H9 (cell line): ENCODE data around the gene FTO. TPM values are rescaled to one million over a fixed set of nuclear protein-coding genes. Genes with fewer than 3 reads are reported as not detected.
"Not testable (repeated sequence)": the region's sequence is repeated elsewhere in the genome, so short reads cannot be mapped to it uniquely, and the experiment has no call there.

Source experiments
- DNase-seq: peaks from one replicate; pipeline ENCODE4 v3.0.0-alpha.2; 2017
- H2AFZ ChIP-seq: one replicate; pipeline ENCODE4 v1.6.1; 2013; ENCODE audit warnings: mild to moderate bottlenecking, low read length, control low read depth, moderate library complexity
- H2AK5ac ChIP-seq: 2 replicates; pipeline ENCODE4 v1.6.1; 2013; ENCODE audit warnings: low read length, control low read depth, mixed read lengths; ENCODE audit not compliant: insufficient read length
- H2BK120ac ChIP-seq: one replicate; pipeline ENCODE4 v1.6.1; 2013; ENCODE audit warnings: low read depth, mild to moderate bottlenecking, low read length, control low read depth, inconsistent platforms; ENCODE audit not compliant: poor library complexity, severe bottlenecking
- H2BK12ac ChIP-seq: 2 replicates; pipeline ENCODE4 v1.6.1; 2013; ENCODE audit warnings: low read length, control low read depth, mixed read lengths, low read depth; ENCODE audit not compliant: insufficient read length
- H2BK15ac ChIP-seq: 2 replicates; pipeline ENCODE4 v1.6.1; 2013; ENCODE audit warnings: low read depth, low read length, control low read depth
- H2BK20ac ChIP-seq: one replicate; pipeline ENCODE4 v1.6.1; 2013; ENCODE audit warnings: low read depth, mild to moderate bottlenecking, low read length, control low read depth, inconsistent platforms; ENCODE audit not compliant: poor library complexity, severe bottlenecking
- H2BK5ac ChIP-seq: 2 replicates; pipeline ENCODE4 v1.6.1; 2013; ENCODE audit warnings: low read length, control low read depth, mixed read lengths; ENCODE audit not compliant: insufficient read length
- H3K14ac ChIP-seq: 2 replicates; pipeline ENCODE4 v1.6.1; 2013; ENCODE audit warnings: low read length, control low read depth; ENCODE audit not compliant: insufficient read depth
- H3K18ac ChIP-seq: 2 replicates; pipeline ENCODE4 v1.6.1; 2013; ENCODE audit warnings: low read depth, mild to moderate bottlenecking, mixed read lengths, low read length, control low read depth; ENCODE audit not compliant: insufficient read length
- H3K23ac ChIP-seq: 2 replicates; pipeline ENCODE4 v1.6.1; 2013; ENCODE audit warnings: low read length, control low read depth, mixed read lengths, low read depth; ENCODE audit not compliant: insufficient read length
- H3K23me2 ChIP-seq: 2 replicates; pipeline ENCODE4 v1.6.1; 2013; ENCODE audit warnings: low read depth, mild to moderate bottlenecking, mixed read lengths, low read length, control low read depth; ENCODE audit not compliant: insufficient read length, poor library complexity, severe bottlenecking
- H3K27ac ChIP-seq: 2 replicates; pipeline ENCODE4 v1.5.1; 2013; ENCODE audit warnings: low read length, control low read depth, mixed read lengths, low read depth; ENCODE audit not compliant: insufficient read length
- H3K27me3 ChIP-seq: 2 replicates; pipeline ENCODE4 v1.6.1; 2013; ENCODE audit warnings: low read length, control low read depth, inconsistent platforms; ENCODE audit not compliant: insufficient read depth
- H3K4ac ChIP-seq: 2 replicates; pipeline ENCODE4 v1.6.1; 2013; ENCODE audit warnings: low read depth, mild to moderate bottlenecking, control low read depth, inconsistent platforms, low read length, moderate library complexity
- H3K4me1 ChIP-seq: 2 replicates; pipeline ENCODE4 v1.6.1; 2013; ENCODE audit warnings: low read length, control low read depth, inconsistent platforms; ENCODE audit not compliant: insufficient read depth
- H3K4me2 ChIP-seq: 2 replicates; pipeline ENCODE4 v1.6.1; 2013; ENCODE audit warnings: low read length, control low read depth, mixed read lengths; ENCODE audit not compliant: insufficient read length, insufficient read depth
- H3K56ac ChIP-seq: 2 replicates; pipeline ENCODE4 v1.6.1; 2013; ENCODE audit warnings: low read depth, mild to moderate bottlenecking, mixed read lengths, low read length, control low read depth; ENCODE audit not compliant: insufficient read length
- H3K79me1 ChIP-seq: 2 replicates; pipeline ENCODE4 v1.6.1; 2013; ENCODE audit warnings: low read depth, mild to moderate bottlenecking, moderate library complexity, low read length, control low read depth, inconsistent platforms; ENCODE audit not compliant: insufficient read depth, poor library complexity, severe bottlenecking
- H3K79me2 ChIP-seq: 2 replicates; pipeline ENCODE4 v1.6.1; 2013; ENCODE audit warnings: low read length, control low read depth, inconsistent platforms; ENCODE audit not compliant: insufficient read depth
- H3K9ac ChIP-seq: 2 replicates; pipeline ENCODE4 v1.6.1; 2013; ENCODE audit warnings: low read length, control low read depth, mixed read lengths; ENCODE audit not compliant: insufficient read length; ENCODE audit errors: extremely low read depth
- H3K9me3 ChIP-seq: one replicate; pipeline ENCODE4 v1.6.1; 2013; ENCODE audit warnings: low read depth, low read length, inconsistent platforms; ENCODE audit not compliant: control insufficient read depth
- H3T11ph ChIP-seq: one replicate; pipeline ENCODE4 v1.6.1; 2013; ENCODE audit warnings: mild to moderate bottlenecking, low read length, control low read depth, inconsistent platforms
- H4K20me1 ChIP-seq: one replicate; pipeline ENCODE4 v1.6.1; 2013; ENCODE audit not compliant: control insufficient read depth, insufficient read length, insufficient read depth
- H4K5ac ChIP-seq: 2 replicates; pipeline ENCODE4 v1.6.1; 2013; ENCODE audit warnings: low read depth, mild to moderate bottlenecking, mixed read lengths, low read length, control low read depth; ENCODE audit not compliant: insufficient read length
- H4K8ac ChIP-seq: replicated peaks from 2 replicates; pipeline ENCODE4 v1.6.1; 2013; ENCODE audit warnings: low read length, control low read depth, mixed read lengths, low read depth; ENCODE audit not compliant: insufficient read length
- H4K91ac ChIP-seq: 2 replicates; pipeline ENCODE4 v1.6.1; 2013; ENCODE audit warnings: low read depth, mild to moderate bottlenecking, moderate library complexity, mixed read lengths, low read length, control low read depth; ENCODE audit not compliant: insufficient read length
- H3K27ac Mint-ChIP-seq, 3 experiments: 2 replicates in 2 of 3; 3 replicates in 1 of 3; pipeline ENCODE4 v1.8.0; 2020 to 2021; ENCODE audit warnings: mixed read lengths in 3 of 3, mild to moderate bottlenecking in 1 of 3, moderate library complexity in 1 of 3
- H3K27me3 Mint-ChIP-seq: 2 replicates; pipeline ENCODE4 v1.8.0; 2021; ENCODE audit warnings: low read depth, mild to moderate bottlenecking, moderate library complexity, mixed read lengths
- H3K36me3 Mint-ChIP-seq, 3 experiments: 2 replicates in 2 of 3; 3 replicates in 1 of 3; pipeline ENCODE4 v1.8.0; 2020 to 2021; ENCODE audit warnings: low read depth in 3 of 3, mixed read lengths in 3 of 3; ENCODE audit not compliant: insufficient read depth in 1 of 3
- H3K4me1 Mint-ChIP-seq, 2 experiments: 2 replicates each; pipeline ENCODE4 v1.8.0; 2020; ENCODE audit warnings: mixed read lengths in 2 of 2
- H3K4me3 Mint-ChIP-seq, 2 experiments: 2 replicates in 1 of 2; 3 replicates in 1 of 2; pipeline ENCODE4 v1.8.0; 2020 to 2021; ENCODE audit warnings: mild to moderate bottlenecking in 2 of 2, mixed read lengths in 2 of 2, moderate library complexity in 1 of 2
- H3K9me3 Mint-ChIP-seq, 2 experiments: 2 replicates in 1 of 2; 3 replicates in 1 of 2; pipeline ENCODE4 v1.8.0; 2020; ENCODE audit warnings: mild to moderate bottlenecking in 2 of 2, mixed read lengths in 2 of 2, moderate library complexity in 1 of 2
- WGBS: extraction: QIAGEN DNeasy Blood & Tissue Kit; methylation state at CpG from one replicate; pipeline ENCODE4 v1.1.7; 2013; ENCODE audit warnings: missing lambda C conversion rate, low lambda C conversion rate, mixed read lengths; ENCODE audit not compliant: insufficient read length; ENCODE audit errors: extremely low coverage; 5-methylcytosine and 5-hydroxymethylcytosine counted together
- total RNA-seq: library from RNA; stranded (reverse); gene quantifications from 2 replicates; pipeline ENCODE4 v1.2.1, GENCODE V29; 2021
- TF ChIP-seq, protein P1 (sequence below): fragments of 200-600 bp; sonication (generic); conservative IDR thresholded peaks from 3 replicates; pipeline ENCODE4 v1.8.0; 2021; ENCODE audit warnings: antibody characterized with exemption, mild to moderate bottlenecking

Gene FTO
- total RNA-seq, 1 experiment from 2014 or later = 67.9 TPM

DNA sequence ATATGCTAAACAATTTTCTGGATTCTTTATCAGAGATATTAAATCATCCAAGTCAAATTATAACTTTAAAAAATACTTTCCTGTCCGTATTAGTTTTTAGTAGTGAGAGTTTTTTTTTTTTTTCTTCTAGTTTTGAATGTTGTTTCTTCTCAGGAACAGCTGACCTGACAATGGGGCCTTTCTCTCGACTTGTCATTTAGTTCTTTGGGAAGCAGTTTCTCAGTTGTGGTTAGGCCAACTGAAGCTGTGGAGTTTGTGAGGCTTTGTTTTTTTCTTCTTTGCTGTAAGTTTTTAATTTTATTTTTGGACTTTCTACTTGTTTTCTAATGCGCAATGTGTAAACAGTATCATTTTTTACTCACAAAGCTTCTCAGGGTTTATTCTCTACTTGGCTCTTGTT is 140.8 kb downstream of the FTO start:
- Histone ChIP-seq H3K23me2 (no peaks in the 10 kb centered on the region), H2AK5ac (no peak overlapping the region), H3K9me3 (no peaks in the 10 kb centered on the region), H4K5ac (no peak overlapping the region), H3K14ac (no peak overlapping the region), H3K56ac (no peak overlapping the region), H2BK20ac (no peak overlapping the region), H3T11ph (no peak overlapping the region), H2BK15ac (no peak overlapping the region), H3K79me1 (no peaks in the 10 kb centered on the region), H3K23ac (no peak overlapping the region), H4K20me1 (no peaks in the 10 kb centered on the region), H3K79me2 (no peaks in the 10 kb centered on the region), H3K9ac (no peak overlapping the region), H2AFZ (no peak overlapping the region), H2BK5ac (no peak overlapping the region), H3K27me3 (no peaks in the 10 kb centered on the region), H3K18ac (no peak overlapping the region), H3K4me1 (no peaks in the 10 kb centered on the region; the same call in 1 of the 2 replicates), H3K4ac (no peak overlapping the region), H2BK120ac (no peak overlapping the region), H3K4me2 (no peak overlapping the region), H4K8ac (no peak overlapping the region), H3K27ac (no peak overlapping the region), H2BK12ac (no peak overlapping the region), H4K91ac (no peak overlapping the region)
- no peak overlapping the region for H3K27ac Mint-ChIP-seq
- TF ChIP-seq, protein P1, sequence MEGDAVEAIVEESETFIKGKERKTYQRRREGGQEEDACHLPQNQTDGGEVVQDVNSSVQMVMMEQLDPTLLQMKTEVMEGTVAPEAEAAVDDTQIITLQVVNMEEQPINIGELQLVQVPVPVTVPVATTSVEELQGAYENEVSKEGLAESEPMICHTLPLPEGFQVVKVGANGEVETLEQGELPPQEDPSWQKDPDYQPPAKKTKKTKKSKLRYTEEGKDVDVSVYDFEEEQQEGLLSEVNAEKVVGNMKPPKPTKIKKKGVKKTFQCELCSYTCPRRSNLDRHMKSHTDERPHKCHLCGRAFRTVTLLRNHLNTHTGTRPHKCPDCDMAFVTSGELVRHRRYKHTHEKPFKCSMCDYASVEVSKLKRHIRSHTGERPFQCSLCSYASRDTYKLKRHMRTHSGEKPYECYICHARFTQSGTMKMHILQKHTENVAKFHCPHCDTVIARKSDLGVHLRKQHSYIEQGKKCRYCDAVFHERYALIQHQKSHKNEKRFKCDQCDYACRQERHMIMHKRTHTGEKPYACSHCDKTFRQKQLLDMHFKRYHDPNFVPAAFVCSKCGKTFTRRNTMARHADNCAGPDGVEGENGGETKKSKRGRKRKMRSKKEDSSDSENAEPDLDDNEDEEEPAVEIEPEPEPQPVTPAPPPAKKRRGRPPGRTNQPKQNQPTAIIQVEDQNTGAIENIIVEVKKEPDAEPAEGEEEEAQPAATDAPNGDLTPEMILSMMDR = no peak
- H3K4me3 Mint-ChIP-seq = no peak overlapping the region
- no peaks in the 10 kb centered on the region for H3K27me3 Mint-ChIP-seq
- H3K9me3 Mint-ChIP-seq = no peaks in the 10 kb centered on the region
- H3K36me3 Mint-ChIP-seq = no peaks in the 10 kb centered on the region; a peak in 1 of 7 replicates
- DNase-seq = no peak
- no CpG with 5 or more reads among the region's 3 CpGs for WGBS
- peaks cover 16 to 17% of the 10 kb centered on the region in 2 experiments for H3K4me1 Mint-ChIP-seq

DNA sequence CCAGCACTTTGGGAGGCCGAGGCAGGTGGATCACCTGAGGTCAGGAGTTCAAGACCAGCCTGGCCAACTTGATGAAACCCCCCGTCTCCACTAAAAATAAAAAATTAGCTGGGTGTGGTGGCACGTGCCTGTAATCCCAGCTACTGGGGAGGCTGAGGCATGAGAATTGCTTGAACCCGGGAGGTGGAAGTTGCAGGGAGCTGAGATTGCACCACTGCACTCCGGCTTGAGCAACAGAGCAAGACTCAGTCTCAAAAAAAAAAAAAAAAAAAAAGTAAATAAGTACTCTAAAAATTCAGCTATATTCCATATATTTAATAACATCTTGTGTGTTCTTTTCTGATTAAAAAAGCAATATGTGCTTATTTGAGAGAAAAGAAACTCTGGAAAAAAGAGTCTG is 142.6 kb downstream of the FTO start:
- H3K4ac ChIP-seq, H3K9ac ChIP-seq, H3K14ac ChIP-seq, H4K5ac ChIP-seq, DNase-seq, H3K27me3 Mint-ChIP-seq, H3K4me1 ChIP-seq, H2AK5ac ChIP-seq, H3K18ac ChIP-seq, H3K4me3 Mint-ChIP-seq, H4K91ac ChIP-seq, H3K27me3 ChIP-seq, H2BK12ac ChIP-seq, H3K27ac ChIP-seq, H3K79me2 ChIP-seq, H2BK15ac ChIP-seq, H2BK5ac ChIP-seq, H4K8ac ChIP-seq, H3K9me3 ChIP-seq, H2BK20ac ChIP-seq, H3K23me2 ChIP-seq, H3K4me2 ChIP-seq, H4K20me1 ChIP-seq, H3T11ph ChIP-seq, H2AFZ ChIP-seq, H3K9me3 Mint-ChIP-seq, H3K27ac Mint-ChIP-seq, H3K36me3 Mint-ChIP-seq, H3K79me1 ChIP-seq, H2BK120ac ChIP-seq, H3K56ac ChIP-seq, H3K23ac ChIP-seq: not testable (repeated sequence)
- H3K4me1 Mint-ChIP-seq = peaks cover 16 to 17% of the 10 kb centered on the region in 2 experiments
- no CpG with 5 or more reads among the region's 5 CpGs for WGBS
